ENCODE results near the gene RPS27. TPM values are rescaled to one million over a fixed set of nuclear protein-coding genes. Genes with fewer than 3 reads are reported as not detected.
"Not testable (repeated sequence)": the region's sequence is repeated elsewhere in the genome, so short reads cannot be mapped to it uniquely, and the experiment has no call there.

The RPS27 gene
- total RNA-seq, 1 donor from 2014 or later = 1,017 TPM

- no peak for DNase-seq
Measured at GRCh38 chr1:153987621-153988020, 2.9 kb upstream of the RPS27 start.

GRCh38 chr1:153991151-153991630 lies 629 bp downstream of the RPS27 start:
- peak; percentile 14 for DNase-seq

DNA sequence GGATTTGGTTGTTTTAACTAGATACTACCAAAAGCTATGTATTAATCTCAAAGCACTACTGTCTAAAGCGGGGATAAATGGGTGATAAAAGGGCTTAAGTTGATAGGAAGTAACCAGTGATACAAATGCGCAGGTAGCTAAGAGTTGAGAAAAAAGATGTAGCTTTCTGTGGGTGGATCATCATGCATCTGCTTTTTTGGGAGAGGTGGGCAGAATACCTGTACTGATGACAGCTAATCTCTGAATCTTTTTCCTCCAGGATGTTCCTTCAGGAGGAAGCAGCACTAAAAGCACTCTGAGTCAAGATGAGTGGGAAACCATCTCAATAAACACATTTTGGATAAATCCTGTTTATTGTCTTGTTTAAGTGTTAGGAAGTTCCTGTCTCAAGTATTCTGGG lies 1.2 kb downstream of the RPS27 start:
- no peak for DNase-seq

- no peak for DNase-seq
Measured at GRCh38 chr1:153995202-153995601, 4.6 kb downstream of the RPS27 start.

DNA sequence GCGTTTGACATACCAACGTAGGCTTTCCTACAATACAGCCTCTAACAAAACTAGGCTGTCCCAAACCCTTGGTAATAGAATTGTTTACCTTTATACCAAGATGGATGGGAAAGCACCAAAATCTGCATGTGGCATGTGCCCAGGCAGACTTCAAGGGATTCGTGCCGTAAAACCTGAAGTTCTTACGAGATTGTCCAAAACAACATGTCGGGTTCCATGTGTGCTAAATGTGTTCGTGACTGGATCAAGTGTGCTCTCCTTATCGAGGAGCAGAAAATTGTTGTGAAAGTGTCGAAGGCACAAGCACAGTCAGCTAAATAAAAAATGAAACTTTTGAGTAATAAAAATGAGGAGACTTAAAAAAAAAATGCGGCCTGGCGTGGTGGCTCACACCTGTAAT lies 5.1 kb downstream of the RPS27 start:
- no peak for DNase-seq

GRCh38 chr1:153996882-153997281 lies 6.3 kb downstream of the RPS27 start:
- DNase-seq = not testable (repeated sequence)

GRCh38 chr1:154000420-154000819 lies 9.9 kb downstream of the RPS27 start:
- no peak for DNase-seq

DNA sequence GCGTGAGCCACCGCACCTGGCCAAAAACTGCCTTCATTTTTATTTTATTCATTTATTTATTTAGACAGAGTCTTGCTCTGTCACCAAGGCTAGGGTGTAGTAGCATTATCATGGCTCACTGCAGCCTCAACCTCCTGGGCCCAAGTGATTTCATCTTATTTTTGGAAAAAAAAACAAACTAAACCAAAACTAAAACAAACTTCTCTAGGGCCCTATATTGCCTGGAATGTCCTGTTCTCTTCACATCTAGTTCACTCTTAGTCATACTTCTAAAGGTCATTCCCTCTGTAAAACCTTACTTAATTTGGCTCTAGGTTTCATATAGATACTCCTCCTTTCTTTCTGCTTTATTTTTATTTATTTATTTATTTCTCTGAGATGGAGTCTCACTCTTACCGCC lies 15.6 kb downstream of the RPS27 start:
- DNase-seq = no peak

DNA sequence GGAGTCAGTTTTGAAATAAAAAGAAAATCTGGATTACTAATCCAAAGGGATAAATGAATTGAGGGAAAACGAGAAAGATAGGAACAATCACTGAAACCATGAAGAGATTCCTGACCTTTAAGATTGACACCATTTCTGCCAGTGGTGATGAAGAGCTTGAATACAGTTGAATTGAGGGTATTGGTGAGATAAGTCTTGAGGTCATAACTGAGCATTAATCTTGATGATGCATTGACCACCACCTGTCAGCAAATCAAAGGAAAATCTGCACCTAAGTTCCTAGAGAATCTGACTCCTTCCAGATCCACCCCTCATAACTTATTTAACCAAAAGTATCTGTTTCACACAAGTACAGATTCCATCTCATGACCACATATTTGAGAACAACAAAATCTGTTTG lies 21.6 kb downstream of the RPS27 start:
- no peak for DNase-seq

- DNase-seq = not testable (repeated sequence)
Measured at GRCh38 chr1:154012543-154012942, 22.0 kb downstream of the RPS27 start.

DNA sequence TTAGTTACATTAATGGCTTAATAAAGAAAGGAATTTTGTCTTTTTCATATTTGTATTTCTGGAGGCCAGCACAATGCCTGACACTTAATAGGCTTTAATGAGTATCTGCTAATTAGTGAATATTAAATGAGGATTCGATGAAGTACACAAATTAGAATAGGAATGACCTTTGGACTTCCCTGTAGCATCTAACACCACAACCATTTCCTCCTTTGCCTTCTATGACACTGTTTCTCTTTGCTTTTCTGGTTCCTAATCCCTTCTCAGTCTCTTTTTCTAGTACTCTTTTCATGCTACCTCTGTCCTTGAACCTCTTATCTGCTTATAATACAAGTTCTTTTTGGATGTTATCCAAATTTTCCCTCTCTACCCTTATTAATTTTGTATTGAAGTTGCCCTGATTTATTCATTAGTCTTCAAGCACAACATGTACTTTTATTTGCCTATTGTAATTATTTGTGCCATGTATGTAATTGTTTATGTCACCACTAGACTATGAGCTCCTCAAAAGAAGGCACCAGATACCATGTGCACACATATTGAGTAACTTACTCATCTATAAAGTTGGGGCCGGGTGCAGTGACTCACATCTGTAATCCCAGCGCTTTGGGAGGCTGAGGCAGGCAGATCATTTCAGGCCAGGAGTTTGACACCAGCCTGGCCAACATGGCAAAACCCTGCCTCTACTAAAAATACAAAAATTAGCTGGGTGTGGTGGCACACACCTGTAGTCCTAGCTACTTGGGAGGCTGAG lies 23.8 kb downstream of the RPS27 start:
- no peak for DNase-seq

DNA sequence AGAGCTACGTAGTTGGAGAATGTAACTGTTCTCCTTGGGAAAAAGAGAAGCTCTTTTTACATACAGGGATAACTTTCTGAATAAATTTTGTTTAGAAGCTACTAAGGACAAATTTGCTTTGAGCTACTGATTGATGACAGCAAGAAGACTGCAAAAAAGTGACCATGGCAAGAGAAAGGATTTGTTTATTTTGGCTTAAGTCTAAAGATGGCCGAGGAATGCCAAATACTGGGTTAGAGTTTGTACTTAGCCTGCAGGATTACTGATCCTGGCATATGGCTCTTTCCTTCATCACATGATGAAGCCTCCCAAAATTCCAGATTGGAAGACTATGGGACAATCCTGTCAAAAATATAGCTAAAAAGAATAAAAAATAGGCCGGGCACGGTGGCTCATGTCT lies 28.7 kb downstream of the RPS27 start:
- DNase-seq = no peak

- no peak for DNase-seq
Measured at GRCh38 chr1:154019940-154020339, 29.4 kb downstream of the RPS27 start.

GRCh38 chr1:154033697-154034096 lies 43.1 kb downstream of the RPS27 start:
- not testable (repeated sequence) for DNase-seq

Other genes with a start within 250 kb of the RPS27 start
- 27.6 and 30.0 TPM in 2 replicates for gene SLC27A3, start 215.4 kb upstream of the RPS27 start, total RNA-seq
- gene GATAD2B, start 67.8 kb upstream of the RPS27 start, total RNA-seq = 5.4 and 9.9 TPM in 2 replicates
- 17.3 and 18.0 TPM in 2 replicates for gene DENND4B, start 44.0 kb upstream of the RPS27 start, total RNA-seq
- gene CRTC2, start 32.1 kb upstream of the RPS27 start, total RNA-seq = 3.7 and 7.5 TPM in 2 replicates
- 153 and 161 TPM in 2 replicates for gene SLC39A1, start 27.2 kb upstream of the RPS27 start, total RNA-seq
- gene CREB3L4, start 22.9 kb upstream of the RPS27 start, total RNA-seq = 11.0 and 13.1 TPM in 2 replicates
- gene JTB, start 13.1 kb upstream of the RPS27 start, total RNA-seq = 139 and 198 TPM in 2 replicates
- 104 and 112 TPM in 2 replicates for gene RAB13, start 4.4 kb upstream of the RPS27 start, total RNA-seq
- 0.09 and 0.17 TPM in 2 replicates for gene NUP210L, start 164.3 kb downstream of the RPS27 start, total RNA-seq
- gene TPM3, start 201.3 kb downstream of the RPS27 start, total RNA-seq = 707 and 1,476 TPM in 2 replicates
- not detected in 2 replicates for gene CFAP141, start 215.6 kb downstream of the RPS27 start, total RNA-seq
- gene UBAP2L, start 230.2 kb downstream of the RPS27 start, total RNA-seq = 47.8 and 97.6 TPM in 2 replicates

All from dermis blood vessel endothelial cell (primary cell).